GM19035 (cell line): ENCODE measurements around the gene CLDND2.

ENCODE experiments used
- ATAC-seq: cut with Tn5 transposase; IDR thresholded peaks from one replicate; pipeline ENCODE4 v1.9.1; 2021; ENCODE audit not compliant: unreplicated experiment

CLDND2 gene

DNA sequence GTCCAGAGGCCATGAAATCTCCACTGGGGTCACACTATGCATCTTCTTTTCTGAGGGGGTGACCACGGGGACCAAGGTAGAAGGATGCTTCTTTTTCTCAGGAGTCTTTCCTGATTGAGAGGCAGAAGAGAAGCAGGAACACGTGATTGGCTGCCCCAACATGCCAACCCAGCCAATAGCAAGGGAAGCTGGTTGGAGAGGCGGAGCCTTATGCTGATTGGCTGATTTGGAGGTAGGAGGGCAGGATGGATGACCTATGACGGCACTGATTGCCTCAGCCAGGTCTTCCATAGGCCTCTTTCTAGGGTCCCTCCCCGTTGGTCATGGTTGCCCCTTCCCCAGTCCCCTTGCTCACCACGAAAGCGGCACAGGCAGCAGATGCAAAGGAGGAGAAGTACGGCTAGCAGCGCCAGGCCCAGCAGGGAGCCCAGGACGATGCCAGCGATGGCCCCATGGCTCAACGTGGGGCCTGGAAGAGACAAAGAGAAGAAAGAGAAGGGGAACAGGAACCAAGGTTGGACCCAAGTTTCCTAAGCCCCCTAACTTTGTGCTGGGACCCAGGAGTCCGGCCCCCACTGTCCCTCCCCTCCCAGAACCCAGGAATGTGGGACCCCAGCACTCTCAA is 34.9 kb downstream of the CLDND2 start:
- no peak for ATAC-seq

DNA sequence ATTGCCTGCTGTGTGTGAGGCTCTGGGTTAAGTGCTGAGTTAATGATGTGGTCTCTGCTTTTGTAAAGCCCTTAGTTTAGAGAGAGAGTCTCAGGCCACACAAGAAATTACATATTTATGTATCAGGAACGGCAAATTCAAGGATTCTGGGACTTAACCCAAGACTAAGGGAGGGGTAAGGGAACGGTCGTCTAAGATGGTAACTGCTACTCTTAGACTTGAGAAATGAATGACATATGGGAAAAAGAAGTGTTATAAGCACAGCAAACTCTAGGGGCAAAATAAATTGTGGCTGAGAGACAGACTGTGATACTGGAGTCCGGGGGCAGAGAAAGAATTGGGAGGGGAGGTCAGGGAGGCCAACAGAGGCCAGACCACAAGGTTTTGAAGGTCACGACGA is 37.1 kb downstream of the CLDND2 start:
- no peak for ATAC-seq

DNA sequence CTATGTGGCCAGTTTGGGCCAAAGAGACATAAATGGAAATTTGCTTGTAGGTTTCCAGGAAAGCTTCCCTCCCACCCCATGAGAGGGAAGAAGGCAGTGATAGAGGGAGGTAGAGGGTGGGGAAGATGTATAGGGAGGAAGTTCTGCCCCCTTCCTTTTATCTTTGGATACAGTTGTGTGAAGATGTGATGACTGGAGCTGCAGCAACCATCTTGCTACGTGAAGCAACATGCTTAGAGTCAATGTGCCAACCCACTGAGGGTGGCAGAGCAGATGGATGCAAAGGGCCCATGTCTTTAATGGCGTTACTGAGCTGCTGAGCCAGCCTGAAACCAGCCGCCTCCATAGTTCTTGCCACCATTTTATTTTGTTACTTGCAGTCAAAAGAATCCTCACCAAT is 37.6 kb downstream of the CLDND2 start:
- ATAC-seq = no peak

DNA sequence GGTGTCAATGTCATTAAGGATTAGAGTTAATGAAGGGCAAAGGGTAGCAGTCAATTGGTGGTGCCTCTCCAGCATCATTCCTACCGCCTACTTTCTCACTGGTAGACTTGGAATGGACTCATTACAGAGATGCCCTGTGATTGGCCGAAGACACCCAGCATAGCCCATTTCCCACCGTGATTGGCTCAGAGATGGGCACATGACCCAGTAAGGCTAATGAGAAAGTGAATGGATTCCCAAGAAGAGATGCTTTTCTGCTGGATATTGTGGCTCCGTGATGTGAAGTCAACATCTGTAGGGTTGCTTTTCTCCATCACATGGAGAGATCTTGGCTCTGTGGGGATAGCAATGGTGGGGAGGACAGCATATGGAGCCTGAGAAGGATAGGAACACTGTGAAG is 38.4 kb downstream of the CLDND2 start:
- ATAC-seq = no peak

DNA sequence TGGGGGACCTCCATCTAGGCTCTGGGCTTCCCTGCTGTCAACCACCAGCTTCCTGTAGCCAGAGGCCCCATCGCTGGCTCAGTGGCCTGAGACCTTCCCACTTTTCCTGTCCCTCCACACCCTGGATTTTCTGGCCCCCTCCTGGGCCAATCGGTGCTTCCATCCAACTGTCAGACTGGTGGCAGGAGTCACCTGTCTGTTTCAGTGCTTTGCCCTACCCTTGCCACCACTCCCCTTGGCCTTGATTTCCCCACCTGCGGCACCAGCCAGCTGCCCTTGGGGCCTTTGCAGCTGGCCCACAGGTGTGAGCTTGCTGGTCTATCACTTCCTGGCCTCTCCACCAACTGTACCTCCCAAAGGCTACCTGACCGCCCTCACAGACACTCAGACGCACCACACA is 39.4 kb downstream of the CLDND2 start:
- ATAC-seq = no peak

DNA sequence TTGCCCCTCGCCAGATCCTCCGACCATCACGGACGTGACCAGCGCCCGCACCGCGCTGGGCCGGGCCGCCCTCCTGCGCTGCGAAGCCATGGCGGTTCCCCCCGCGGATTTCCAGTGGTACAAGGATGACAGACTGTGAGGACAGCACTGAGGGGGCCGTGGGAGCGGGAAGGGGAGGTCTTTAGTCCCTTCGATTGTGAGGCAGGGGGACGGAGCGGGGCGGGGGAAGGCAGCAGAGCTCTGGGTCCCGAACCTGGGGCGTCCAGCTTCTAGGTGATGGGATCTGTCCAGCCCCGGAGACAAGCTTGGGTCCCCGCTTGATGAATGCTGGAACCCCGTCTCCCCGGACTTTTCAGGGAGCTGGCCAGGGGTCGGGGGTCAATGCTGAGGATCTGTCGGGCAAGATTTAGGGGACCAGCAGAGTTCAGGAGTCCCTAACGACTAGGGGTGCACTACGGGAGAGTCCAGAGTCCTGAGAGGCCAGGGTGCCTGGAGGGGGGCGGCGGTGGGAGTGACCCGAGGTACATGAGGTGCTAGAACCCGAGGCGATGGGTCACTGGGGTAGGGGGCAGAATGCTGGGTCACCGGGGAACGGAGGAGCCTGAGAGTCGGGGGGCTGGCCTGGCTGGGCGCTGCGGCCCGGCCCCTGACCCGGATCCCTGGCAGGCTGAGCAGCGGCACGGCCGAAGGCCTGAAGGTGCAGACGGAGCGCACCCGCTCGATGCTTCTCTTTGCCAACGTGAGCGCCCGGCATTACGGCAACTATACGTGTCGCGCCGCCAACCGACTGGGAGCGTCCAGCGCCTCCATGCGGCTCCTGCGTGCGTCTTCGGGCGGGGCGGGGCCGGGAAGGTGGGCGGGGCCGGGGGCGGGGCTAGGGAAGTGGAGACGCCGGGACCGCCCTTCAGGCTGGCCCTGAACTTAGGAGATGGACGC is 41.5 kb downstream of the CLDND2 start:
- no peak for ATAC-seq

DNA sequence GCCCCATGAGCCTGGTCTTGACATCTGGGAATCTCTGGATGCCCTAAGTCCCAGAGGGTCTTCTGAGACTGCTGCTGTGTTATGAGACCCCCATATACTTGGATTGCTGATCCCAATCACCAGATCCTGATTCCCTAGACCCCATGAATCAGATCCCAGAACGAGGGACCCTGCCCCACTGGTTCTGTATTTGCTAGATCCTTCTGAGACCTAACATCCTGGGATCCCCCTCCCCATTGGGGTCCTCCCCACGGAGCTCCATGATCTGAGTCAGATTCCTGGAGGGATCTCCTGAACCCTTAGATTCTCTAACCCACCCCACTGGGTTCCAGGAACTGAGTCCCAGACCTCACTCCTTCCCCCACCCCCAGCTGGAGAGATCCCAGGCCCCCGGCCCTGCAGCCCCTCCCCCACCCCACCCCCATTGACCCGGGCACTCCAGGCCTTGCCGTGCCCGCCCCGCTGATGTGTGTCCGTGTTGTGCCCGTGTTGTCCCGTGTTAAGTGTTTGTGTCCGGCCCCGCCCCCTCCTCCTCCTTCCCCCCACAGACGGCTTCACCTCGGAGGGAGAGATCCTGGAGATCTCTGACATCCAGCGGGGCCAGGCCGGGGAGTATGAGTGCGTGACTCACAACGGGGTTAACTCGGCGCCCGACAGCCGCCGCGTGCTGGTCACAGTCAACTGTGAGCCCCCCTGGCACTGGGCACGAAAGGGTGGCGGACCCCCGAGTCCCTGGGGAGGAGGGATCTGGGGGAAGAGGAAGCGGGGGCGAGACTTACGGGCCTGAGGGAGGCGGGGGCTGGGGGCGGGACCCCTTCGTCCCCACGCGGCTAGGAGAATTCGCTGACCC is 42.4 kb downstream of the CLDND2 start:
- ATAC-seq = no peak

DNA sequence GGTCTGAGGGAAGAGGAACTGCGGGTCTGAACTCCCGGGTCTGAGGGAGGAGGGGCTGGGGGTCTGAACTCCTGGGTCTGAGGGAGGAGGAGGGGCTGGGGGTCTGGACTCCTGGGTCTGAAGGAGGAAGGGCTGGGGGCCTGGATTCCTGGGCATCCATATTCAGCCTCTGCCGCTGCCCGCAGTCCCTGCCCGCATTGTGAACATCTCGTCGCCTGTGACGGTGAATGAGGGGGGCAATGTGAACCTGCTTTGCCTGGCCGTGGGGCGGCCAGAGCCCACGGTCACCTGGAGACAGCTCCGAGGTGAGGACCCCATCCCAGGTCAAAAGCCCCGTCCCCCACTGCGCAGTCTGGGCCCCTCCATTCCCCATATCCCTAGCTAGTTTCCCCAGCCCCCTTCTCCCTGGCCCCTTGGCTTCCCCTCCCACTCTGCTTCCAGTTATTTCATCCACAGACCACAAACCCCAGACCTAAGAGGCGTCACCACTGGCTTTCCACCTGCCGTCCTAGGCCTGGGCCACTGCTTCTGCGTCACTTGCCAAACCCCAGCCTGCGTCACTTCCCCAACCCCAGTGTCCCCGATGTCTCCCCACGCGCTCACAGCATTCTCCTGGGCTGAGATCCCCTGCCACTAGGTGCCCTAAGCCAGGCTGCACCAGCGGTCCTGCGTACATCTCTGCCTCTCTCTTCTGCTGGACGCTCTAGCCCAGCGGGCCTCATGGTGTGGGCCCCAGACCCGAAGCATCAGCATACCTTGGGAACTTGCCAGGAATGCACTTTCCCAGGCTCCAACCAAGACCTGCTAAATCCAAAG is 43.4 kb downstream of the CLDND2 start:
- ATAC-seq = no peak

DNA sequence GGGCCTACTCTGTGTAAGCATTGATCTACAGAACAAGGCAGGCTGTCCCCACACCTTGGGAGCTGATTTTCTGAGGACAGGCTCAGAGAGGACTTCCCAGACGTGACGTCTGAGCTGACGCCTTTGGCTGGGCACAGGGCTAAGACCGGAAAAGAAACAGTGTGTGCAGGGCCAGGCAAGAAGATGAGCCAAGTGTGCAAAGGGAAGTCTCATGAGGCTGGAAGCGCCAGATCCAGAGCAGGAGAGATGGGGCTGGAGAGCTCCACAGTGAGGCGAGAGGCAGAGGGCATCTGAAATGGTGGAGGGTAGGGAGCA is 44.7 kb downstream of the CLDND2 start:
- no peak for ATAC-seq

DNA sequence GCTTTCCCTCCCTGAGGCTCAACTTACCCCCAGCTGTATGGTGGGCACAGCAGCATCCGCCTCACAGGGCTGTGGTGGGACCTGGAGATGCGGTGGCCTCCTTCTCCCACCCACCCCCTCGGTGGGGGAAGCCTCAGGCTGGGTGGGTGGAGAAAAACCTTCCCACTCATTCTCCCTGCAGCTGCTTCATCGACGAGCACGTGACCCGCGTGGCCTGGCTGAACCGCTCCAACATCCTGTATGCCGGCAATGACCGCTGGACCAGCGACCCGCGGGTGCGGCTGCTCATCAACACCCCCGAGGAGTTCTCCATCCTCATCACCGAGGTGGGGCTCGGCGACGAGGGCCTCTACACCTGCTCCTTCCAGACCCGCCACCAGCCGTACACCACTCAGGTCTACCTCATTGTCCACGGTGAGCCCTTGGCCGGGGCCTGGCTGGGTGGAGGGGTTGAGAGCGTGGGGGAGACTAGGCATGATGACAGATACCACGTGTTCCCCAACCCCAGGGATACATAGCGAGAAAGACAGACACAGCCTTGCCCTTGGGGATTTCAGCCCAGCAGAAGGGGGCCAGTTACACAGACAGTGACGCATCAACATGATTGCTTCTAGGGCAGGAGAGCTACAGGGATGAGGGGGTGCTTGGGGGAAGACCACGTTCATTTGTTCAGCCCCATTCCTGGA is 45.2 kb downstream of the CLDND2 start:
- ATAC-seq = no peak

DNA sequence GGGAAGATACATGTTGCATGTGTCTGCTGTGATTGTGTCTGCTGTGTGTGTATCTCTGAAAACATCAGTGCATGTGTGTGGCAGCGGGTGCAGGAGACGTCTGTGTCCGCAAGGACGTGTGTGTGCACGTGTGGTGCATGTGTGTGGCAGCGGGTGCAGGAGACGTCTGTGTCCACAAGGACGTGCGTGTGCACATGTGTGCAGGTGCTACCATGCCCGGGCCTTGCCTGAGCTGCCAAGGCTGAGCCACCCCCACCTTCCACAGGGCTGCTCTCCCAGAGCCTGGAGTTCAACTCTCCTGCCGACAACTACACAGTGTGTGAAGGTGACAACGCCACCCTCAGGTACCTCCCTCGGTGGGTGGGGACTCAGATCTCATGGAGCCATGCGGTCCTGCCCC is 47.0 kb downstream of the CLDND2 start:
- no peak for ATAC-seq

DNA sequence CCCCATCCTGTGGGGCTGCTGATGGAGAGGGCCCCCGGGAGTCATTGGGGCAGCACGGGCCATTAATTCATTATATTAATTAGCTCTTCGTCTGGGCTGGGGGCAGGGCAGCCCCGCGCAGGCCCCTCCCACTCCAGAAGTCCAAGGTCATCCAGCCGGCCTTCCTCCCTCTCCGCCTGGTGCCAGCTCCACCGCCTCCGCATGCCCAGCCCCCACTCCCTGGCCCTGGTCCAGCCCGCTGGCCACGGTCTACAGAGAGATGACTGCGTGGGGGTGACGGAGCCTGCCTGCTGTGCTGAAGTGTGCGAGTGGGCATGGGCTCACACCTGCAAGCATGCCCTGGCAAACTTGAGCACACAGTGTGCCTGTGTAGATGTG is 48.5 kb downstream of the CLDND2 start:
- no peak for ATAC-seq

DNA sequence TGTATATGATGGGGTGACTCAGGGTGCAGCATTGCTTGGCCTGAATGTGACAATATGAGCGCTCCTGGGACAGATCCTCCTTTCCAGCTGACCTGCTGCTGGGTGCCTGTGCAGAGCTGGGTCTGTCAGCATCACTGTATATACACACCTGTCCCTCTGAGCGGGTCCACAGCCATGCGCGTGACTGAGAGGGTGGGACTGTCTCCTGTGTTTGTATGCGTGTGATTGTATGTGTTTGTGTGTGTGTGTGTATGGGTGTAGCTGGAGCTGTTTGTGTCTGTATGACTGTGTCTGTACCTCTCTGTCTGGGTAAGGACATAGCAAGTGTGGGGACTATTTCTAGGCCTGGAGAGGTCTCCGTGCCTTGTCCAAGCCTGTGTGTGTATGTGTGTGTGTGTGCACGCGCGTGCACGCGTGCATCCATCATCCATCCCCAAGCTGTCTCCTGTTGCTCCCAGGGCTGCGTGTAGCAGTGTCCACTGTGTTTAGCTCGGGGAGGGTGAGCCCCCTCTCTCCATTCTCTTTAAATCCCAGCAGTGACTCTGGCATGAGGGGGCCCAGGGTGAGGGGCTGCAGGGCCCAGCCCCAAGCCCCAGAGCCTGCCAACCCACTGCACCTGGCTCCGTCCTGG is 49.0 kb downstream of the CLDND2 start:
- no peak for ATAC-seq

DNA sequence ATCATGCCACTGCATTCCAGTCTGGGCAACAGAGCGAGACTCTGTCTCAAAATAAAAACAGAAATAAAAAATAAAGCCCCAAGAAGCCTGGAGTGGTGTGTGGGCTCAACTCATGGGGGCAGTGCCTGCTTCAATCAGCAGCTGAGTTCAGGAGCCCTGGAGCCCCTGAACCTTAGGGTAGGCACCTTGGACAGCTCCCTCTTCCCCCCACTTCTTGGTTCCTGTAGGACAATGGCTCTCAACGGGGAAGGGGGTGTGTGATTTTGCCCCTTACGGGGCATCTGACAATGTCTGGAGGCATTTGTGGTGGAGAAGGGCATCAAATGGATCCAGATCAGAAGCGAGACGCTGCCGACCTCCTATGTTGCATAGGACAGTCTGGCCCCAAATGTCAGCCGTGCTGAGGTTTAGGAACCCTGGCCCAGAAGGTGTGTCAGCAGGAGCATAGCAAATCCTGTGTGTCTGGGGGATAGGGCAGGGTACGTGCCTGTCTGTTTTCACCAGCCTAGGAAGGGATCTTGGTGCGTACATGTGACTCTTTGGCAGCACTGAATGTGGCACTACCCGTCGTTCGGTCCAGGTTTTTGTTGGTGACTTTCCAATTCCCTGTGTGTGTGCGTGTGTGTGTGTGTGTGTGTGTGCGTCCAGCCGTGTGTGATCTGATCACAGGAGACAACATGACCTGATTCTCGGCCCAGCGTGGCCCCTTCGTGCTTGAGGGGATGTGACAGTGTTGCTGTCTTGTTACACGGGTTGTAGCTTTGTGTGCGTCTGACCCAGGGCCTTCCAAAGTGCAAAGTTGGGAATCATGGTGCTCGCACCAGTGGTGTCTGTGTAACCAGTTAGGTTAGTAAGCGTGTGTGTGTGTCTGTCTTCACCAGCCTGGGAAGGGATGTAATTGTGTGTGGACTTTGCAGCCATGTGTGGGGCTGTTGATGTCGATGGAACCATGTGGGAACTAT is 49.8 kb downstream of the CLDND2 start:
- ATAC-seq = no peak

DNA sequence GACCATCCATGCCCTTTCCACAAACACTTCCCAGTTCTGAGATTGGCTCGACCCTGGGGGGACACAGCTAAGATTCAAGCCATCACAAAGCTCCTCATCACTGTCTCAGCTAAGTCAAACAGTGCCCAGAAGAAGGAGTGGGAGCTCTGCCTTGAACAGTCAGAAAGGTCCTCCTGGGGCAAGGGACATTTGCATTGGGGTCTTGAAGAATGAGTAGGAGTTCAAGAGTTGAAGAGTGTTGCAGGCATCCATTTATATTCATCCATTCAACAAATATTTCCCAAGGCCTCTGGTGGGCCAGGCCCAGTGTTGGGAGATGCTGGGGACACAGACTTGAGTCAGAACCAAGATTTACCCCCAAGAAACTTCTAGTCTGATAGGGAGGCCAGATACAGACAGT is 50.8 kb downstream of the CLDND2 start:
- no peak for ATAC-seq

DNA sequence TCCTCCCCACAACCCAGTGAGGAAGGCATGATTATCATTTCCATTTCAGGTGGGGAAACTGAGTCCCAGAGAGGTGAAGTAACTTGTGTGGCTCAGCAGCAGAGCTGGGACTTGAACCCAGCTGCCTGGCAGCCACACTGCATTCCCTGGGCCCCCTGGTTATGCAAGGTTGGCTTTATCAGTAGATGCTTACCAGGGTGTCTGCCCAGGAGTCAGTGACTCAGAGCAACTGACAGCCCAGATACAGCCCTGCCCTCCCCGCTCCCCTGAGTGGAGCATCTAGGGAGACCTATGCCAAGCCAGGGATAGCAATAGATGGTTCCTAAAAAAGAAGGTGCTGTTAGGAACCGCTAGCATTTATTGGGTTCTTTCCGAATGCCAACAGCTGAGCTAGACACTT is 51.4 kb downstream of the CLDND2 start:
- ATAC-seq = no peak
